GM19239 (cell line): Measurements from ENCODE around the gene DELE1.

Source experiments
- DNase-seq: peaks from one replicate; pipeline ENCODE4 v3.0.0; 2011; ENCODE audit warnings: low spot score; ENCODE audit not compliant: insufficient read length
- FAIRE-seq: peaks from 2 replicates; lab custom pipeline; 2011; peaks lifted over from hg19 to GRCh38; lab: Jason Lieb, UNC

Gene DELE1

GRCh38 chr5:141951332-141951781, 27.7 kb downstream of the DELE1 start:
- FAIRE-seq (no peak), DNase-seq (peak; percentile 62)

DNA sequence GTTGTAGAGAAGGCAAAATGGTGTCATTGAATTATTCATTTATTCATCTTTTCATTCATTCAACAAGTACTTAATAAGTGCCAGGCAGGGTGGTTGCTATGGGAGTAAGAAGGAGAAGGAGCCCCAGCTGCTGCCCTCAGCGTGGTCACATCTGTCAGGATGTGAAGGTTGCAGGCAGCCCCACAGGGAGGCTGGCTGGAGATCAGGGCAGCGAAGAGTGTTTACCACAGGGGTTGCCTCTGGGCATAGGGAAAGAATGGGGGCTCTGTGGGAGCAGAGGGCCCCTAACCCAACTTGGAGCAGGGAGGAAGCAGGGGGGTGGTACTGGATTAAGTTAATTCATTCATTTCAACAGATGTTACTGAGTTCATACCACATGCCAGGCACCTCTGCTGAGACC, 28.3 kb downstream of the DELE1 start:
- DNase-seq (no peak), FAIRE-seq (no peak)

GRCh38 chr5:141954194-141954593, 30.5 kb downstream of the DELE1 start:
- DNase-seq (no peak), FAIRE-seq (no peak)

- FAIRE-seq (no peak), DNase-seq (no peak)
These were observed 33.8 kb downstream of the DELE1 start for GRCh38 chr5:141957367-141957996.

- FAIRE-seq = peak; percentile 44
- DNase-seq = no peak
These were observed 34.4 kb downstream of the DELE1 start, which contains the start of gene PCDH12 for GRCh38 chr5:141958113-141958512. TSS of gene PCDH12 (minus strand) at chr5:141958202. CDS start at chr5:141957851, 351 bp downstream.

DNA sequence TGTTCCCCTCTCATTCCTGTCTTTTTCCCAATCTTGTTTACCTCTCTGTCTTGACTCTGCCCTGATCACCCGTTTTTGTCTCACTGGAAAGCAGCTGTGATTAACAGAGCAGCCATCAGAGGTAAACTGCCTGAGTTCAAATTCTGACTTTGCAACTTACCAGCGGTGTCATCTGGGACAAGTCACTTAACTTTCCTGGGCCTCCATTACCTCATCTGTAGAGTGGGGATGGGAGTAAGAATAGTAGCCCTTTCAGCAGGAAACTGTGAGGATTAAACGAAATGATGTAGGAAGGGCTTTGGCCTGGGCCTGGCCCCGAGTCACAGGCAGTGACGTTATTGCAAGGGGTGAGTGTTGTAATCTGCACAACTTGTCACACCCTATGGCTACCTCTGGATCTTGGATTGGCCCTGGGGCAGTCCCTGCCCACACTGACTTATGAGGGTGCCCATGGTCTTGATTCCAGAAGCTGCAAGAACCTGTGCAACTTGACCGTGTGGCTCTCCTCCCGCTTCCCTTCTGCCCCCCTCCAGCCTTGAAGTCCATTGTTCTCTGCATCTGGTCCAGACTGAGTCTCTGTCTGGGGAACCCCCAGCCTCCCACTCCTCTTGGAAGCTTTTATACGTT, 35.0 kb downstream of the DELE1 start:
- FAIRE-seq (no peak), DNase-seq (no peak)

DNA sequence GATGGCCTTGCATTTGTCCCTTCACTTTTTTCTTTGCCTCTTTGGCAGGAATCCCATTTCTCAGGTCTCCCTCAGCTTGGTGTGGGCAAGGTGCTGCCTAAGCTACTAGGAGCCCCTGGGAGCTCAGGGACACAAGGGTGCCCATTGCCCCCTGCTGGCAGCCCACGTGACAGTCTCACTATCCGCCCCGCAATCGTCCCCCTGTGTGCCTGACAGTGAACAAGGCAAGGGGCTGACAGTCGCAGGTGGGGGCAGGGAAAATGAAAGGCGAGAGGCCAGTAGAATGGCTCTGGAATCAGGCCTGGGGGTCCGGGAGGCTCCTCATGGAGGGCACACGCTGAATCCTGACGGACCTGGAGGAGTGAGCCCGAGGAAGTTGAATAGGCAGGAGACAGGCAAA, 36.3 kb downstream of the DELE1 start:
- FAIRE-seq = no peak
- no peak for DNase-seq

DNA sequence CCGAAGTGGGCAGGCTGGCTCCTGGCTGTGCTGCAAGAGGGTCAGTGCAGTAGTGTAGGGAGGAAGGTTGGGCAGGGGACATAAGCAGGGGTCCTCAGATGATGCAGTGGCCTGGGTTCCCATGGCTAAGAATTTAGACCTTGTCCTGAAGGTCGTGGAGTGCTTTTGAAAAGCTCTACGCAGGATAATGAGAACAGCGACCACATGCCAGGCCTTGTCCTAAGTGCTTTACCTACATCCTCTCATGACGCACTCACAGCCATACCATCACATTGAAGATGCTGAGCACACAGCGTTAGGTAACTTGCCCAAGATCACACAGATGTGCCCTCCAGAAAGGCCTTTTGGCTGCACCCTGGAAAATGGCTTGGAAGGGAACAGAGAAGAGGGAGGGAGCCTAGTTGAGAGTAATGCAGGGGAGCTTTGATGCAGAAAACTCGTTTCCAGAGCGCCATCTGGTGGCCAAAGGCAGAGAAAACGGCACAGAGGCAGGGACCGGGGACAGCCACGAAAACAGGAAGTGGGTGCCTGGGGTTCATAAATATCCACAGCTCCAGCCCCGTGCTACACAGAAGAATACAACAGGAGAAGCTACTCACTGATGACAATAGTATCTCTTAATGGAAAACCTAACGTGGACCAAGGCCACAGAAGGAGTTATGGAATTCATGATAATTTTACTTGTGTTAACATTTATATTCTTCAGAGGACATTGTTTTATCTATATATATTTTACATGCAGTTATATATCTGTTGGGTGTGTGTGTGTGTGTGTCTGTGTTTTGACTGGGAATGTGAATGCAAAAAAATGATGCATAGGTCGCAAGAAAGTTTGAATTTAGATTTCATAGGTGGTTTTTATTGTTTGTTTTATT, 37.0 kb downstream of the DELE1 start:
- FAIRE-seq = peak; percentile 98
- DNase-seq = peak; percentile 72

DNA sequence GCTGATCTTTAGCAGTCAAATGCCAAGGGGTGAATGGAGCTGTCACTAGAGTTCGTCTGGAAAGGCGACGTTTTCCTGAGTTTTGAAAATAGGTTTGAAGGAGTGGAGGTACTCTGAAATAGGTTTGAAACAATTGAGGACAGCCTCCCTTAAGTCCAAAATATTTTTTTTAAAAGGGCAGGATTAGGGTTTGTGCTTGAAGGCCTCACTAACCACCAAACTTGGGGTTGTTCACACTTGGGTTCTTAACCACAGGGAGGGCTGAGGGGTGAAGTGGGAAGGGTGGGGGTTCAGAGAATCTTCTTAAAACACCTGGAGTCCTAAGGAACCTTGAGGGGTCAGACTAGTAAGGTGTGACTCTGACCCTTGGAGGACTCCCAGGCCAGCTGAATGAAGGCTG, 37.8 kb downstream of the DELE1 start:
- no peak for FAIRE-seq
- DNase-seq = no peak

- no peak for DNase-seq
- no peak for FAIRE-seq
These were observed 40.0 kb downstream of the DELE1 start for GRCh38 chr5:141963701-141964100.

DNA sequence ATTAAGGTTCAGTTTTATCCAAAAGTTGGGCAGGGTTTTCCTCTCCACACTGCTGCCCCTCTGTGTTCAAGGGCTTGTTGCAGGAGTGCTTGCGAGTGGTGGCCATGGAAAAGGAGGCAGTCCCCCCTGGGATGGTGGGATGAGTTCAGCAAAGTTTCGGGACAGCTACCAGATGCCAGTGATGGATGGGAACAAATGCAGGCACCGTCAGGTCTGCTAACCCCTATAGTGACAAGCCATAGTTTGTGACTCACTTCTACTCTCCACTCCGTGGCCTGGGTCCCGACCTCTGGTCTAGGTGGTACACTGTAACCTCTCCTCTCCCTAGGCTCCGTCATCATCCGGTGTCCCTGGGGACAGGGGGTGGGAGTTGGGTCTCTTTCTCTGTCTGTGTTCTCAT, 41.4 kb downstream of the DELE1 start:
- DNase-seq (no peak), FAIRE-seq (no peak)

DNA sequence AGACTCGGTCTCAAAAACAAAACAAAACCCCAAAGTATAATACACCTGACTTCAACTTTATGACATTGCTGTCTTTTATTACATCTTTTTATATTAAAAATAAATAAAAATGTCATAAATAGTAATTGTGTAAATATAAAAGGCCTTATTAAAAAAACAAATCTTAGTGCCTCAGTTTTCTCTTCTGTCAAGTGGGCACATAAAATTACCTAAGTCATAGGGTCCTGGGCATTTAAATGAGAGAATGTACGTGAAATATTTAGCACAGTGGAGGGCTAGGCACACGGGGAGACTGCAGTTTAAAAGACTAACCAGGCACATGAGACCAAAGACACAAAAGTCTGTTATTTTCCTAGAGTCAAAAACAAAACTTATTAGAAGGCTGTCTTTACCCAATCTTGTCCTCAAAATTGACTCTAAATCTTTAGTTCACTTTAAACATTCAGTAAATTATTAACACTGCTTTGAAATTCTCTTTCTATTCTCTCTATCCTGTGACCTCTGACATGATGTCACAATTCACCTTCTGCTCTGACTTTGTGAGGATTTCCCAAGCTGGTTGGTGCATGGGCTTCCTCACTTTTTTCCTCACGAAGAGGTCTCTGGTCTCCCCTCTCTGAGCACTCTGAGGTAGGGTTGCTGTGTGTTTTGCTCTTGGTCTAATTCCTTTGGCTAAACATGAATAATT, 42.7 kb downstream of the DELE1 start:
- DNase-seq (no peak), FAIRE-seq (no peak)

- DNase-seq (no peak), FAIRE-seq (peak; percentile 70)
These were observed 43.3 kb downstream of the DELE1 start for GRCh38 chr5:141966963-141967333.

GRCh38 chr5:141968914-141969608, 45.4 kb downstream of the DELE1 start, which contains the start of gene RNF14:
TSS of gene RNF14 (plus strand) at chr5:141969105. CDS start at chr5:141973589, 4,484 bp downstream.
- FAIRE-seq (peak; percentile 82), DNase-seq (peak; percentile 78)

GRCh38 chr5:141969783-141970771, 46.4 kb downstream of the DELE1 start:
- DNase-seq = peak; percentile 61
- peak; percentile 99 for FAIRE-seq

DNA sequence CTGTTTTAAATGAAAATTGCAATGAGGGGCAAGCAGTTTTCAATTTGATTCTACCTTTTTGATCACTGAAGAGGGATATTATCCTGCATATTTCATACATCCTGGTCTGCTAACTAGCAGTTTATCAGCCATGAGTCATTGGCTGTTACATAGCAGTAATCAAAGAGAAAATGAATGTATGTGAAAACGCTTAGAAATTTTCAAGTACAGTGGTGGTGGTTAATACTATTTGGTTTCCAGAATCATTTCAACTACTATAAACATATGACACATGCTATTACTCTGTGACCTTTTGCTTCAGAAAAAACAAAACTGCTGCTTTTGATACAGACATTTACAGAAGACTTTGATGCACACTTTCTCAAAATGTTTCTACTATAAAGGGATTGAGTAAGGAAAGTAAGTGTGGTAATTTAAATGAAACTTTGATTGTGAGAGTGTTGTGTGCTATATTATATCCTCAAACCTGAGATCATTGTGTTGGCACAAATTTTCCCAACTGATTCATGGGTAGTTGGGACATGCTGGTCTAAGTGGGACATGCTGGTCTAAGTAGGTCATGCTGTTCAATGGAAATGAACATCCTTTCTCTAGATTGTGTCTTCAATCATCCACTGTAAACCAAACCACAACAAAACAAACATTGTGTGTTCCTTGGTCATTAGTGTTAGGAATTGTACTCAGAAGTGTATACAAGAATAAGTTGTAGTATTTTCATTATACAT, 50.4 kb downstream of the DELE1 start:
- DNase-seq (no peak), FAIRE-seq (no peak)

DNA sequence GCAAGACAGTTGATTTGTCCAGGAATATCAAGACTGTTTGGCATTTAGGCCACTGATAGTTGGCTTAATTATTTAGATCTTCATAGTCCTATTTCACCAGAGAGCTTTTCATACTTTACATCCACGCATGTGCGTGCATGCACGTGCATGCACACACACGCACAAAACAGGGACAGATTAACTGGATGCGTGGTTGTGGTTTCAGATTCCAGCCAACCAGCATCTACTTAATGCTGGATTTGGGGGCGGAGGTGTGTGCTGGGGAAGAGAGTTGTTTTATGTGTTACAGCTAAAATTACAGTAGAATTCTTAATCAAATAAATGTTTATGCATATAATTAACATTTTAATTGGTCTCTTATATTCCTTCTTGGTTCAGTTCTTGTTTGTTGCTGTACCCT, 52.5 kb downstream of the DELE1 start:
- no peak for FAIRE-seq
- DNase-seq = no peak

GRCh38 chr5:141978389-141978788, 54.7 kb downstream of the DELE1 start:
- DNase-seq (no peak), FAIRE-seq (no peak)
